IMR-90 (cell line): Measurements from ENCODE around the gene WDR45B. TPM values are rescaled to one million over a fixed set of nuclear protein-coding genes. Genes with fewer than 3 reads are reported as not detected.

Experiments
- ATAC-seq: fragments of 200-7000 bp; cut with Tn5 transposase; 2 replicates; pipeline ENCODE4 v1.9.1; 2020; ENCODE audit warnings: low read depth, mild to moderate bottlenecking, moderate library complexity
- BruUV-seq: library from RNA; stranded (reverse); fragments of 400-500 nt; replicated peaks from 2 replicates; lab custom pipeline; 2021; lab: Mats Ljungman, UMichigan
- CTCF ChIA-PET: fragments of 300-600 bp; formaldehyde crosslinking; extraction: SDS; loops from one replicate; lab custom pipeline; 2021; ENCODE audit warnings: antibody characterized with exemption; lab: Yijun Ruan, JAX
- POLR2A ChIA-PET: fragments of 300-600 bp; sonication (Branson Sonifier 250); formaldehyde crosslinking; loops from one replicate; lab custom pipeline; 2022; ENCODE audit warnings: antibody characterized with exemption; ENCODE audit not compliant: unreplicated experiment; lab: Charles Lee
- DNase-seq: peaks from one replicate; pipeline ENCODE4 v3.0.0; 2013
- H2AFZ ChIP-seq: replicated peaks from 2 replicates; pipeline ENCODE3; 2013; ENCODE audit warnings: low read length, mild to moderate bottlenecking; ENCODE audit not compliant: poor library complexity
- H2AK5ac ChIP-seq: 2 replicates; pipeline ENCODE4 v1.6.1; 2013; ENCODE audit warnings: low read depth, low read length, inconsistent platforms
- H2AK9ac ChIP-seq: replicated peaks from 2 replicates; pipeline ENCODE3; 2013; ENCODE audit warnings: mild to moderate bottlenecking, low read depth, low read length, moderate library complexity; ENCODE audit not compliant: poor library complexity
- H2BK120ac ChIP-seq: 2 replicates; pipeline ENCODE4 v1.6.1; 2013; ENCODE audit warnings: low read depth, low read length, inconsistent platforms
- H2BK15ac ChIP-seq: 3 replicates; pipeline ENCODE4 v1.6.1; 2013; ENCODE audit warnings: low read depth, low read length, inconsistent platforms
- H2BK20ac ChIP-seq: 2 replicates; pipeline ENCODE4 v1.6.1; 2013; ENCODE audit warnings: low read depth, mild to moderate bottlenecking, inconsistent platforms, low read length, moderate library complexity
- H2BK5ac ChIP-seq: 2 replicates; pipeline ENCODE4 v1.6.1; 2013; ENCODE audit warnings: mild to moderate bottlenecking, low read depth, low read length, inconsistent platforms; ENCODE audit not compliant: poor library complexity, severe bottlenecking
- H3K14ac ChIP-seq: replicated peaks from 2 replicates; pipeline ENCODE4 v1.6.1; 2013; ENCODE audit warnings: low read depth, low read length, inconsistent platforms
- H3K18ac ChIP-seq: 2 replicates; pipeline ENCODE4 v1.6.1; 2013; ENCODE audit warnings: low read depth, low read length, control low read depth
- H3K23ac ChIP-seq: 2 replicates; pipeline ENCODE4 v1.6.1; 2013; ENCODE audit warnings: low read depth, low read length, inconsistent platforms
- H3K27ac ChIP-seq: 2 replicates; pipeline ENCODE4 v1.5.1; 2013; ENCODE audit warnings: mild to moderate bottlenecking, control low read depth, low read length; ENCODE audit not compliant: insufficient read depth
- H3K27me3 ChIP-seq: 2 replicates; pipeline ENCODE4 v1.6.1; 2013; ENCODE audit warnings: low read length; ENCODE audit not compliant: control insufficient read depth, insufficient read depth
- H3K36me3 ChIP-seq: 2 replicates; pipeline ENCODE4 v1.6.1; 2013; ENCODE audit warnings: low read length, mixed read lengths; ENCODE audit not compliant: control insufficient read depth, insufficient read depth
- H3K4ac ChIP-seq: 2 replicates; pipeline ENCODE4 v1.6.1; 2013; ENCODE audit warnings: low read depth, low read length, inconsistent platforms
- H3K4me1 ChIP-seq: 2 replicates; pipeline ENCODE4 v1.6.1; 2013; ENCODE audit warnings: low read length, mixed read lengths; ENCODE audit not compliant: control insufficient read depth, insufficient read depth
- H3K4me2 ChIP-seq: 2 replicates; pipeline ENCODE4 v1.6.1; 2013; ENCODE audit warnings: low read depth, mild to moderate bottlenecking, control low read depth, low read length, moderate library complexity
- H3K4me3 ChIP-seq: 2 replicates; pipeline ENCODE4 v1.5.1; 2013; ENCODE audit warnings: low read depth, mild to moderate bottlenecking, control low read depth, low read length, moderate library complexity; ENCODE audit not compliant: insufficient read depth
- H3K56ac ChIP-seq: 2 replicates; pipeline ENCODE4 v1.6.1; 2013; ENCODE audit warnings: low read length, inconsistent platforms; ENCODE audit not compliant: insufficient read depth; ENCODE audit errors: extremely low read depth
- H3K79me1 ChIP-seq, 2 experiments: 2 replicates each; pipeline ENCODE4 v1.6.1; 2013; ENCODE audit warnings: low read length in 2 of 2, inconsistent platforms in 1 of 2, low read depth in 1 of 2
- H3K9ac ChIP-seq: 2 replicates; pipeline ENCODE4 v1.6.1; 2013; ENCODE audit warnings: low read depth, low read length, control low read depth
- H3K9me1 ChIP-seq: 2 replicates; pipeline ENCODE4 v1.6.1; 2013; ENCODE audit warnings: low read length, inconsistent platforms; ENCODE audit not compliant: insufficient read depth
- H3K9me3 ChIP-seq: 2 replicates; pipeline ENCODE4 v1.6.1; 2013; ENCODE audit warnings: low read length; ENCODE audit not compliant: control insufficient read depth, insufficient read depth
- H4K20me1 ChIP-seq: 2 replicates; pipeline ENCODE4 v1.6.1; 2013; ENCODE audit warnings: low read length, inconsistent platforms; ENCODE audit not compliant: insufficient read depth
- H4K5ac ChIP-seq: 2 replicates; pipeline ENCODE4 v1.6.1; 2013; ENCODE audit warnings: mild to moderate bottlenecking, low read depth, low read length, control low read depth
- H4K8ac ChIP-seq, 2 experiments: 2 replicates each; pipeline ENCODE4 v1.6.1; 2013; ENCODE audit warnings: low read depth in 2 of 2, low read length in 2 of 2, control low read depth in 1 of 2, inconsistent platforms in 1 of 2
- H4K91ac ChIP-seq: 2 replicates; pipeline ENCODE4 v1.6.1; 2013; ENCODE audit warnings: low read depth, low read length, inconsistent platforms; ENCODE audit not compliant: insufficient read depth
- BHLHE40 ChIP-seq: fragments of 150-350 bp; IDR thresholded peaks from 2 replicates; pipeline ENCODE4 v1.6.1; 2016; ENCODE audit warnings: mild to moderate bottlenecking, low read depth, low read length
- CEBPB ChIP-seq: IDR thresholded peaks from 2 replicates; pipeline ENCODE4 v1.6.1; 2012; ENCODE audit warnings: low read depth, low read length, improper control_type of control experiment
- CHD1 ChIP-seq: IDR thresholded peaks from 2 replicates; pipeline ENCODE4 v1.6.1; 2012; ENCODE audit warnings: low read depth, low read length, improper control_type of control experiment
- CTCF ChIP-seq: conservative IDR thresholded peaks from 2 replicates; pipeline ENCODE4 v1.5.1; 2012; ENCODE audit warnings: mild to moderate bottlenecking, low read depth, low read length, improper control_type of control experiment
- ELK1 ChIP-seq: fragments of 150-350 bp; IDR thresholded peaks from 2 replicates; pipeline ENCODE4 v1.6.1; 2016; ENCODE audit warnings: low read depth, mild to moderate bottlenecking, low read length, moderate library complexity, borderline replicate concordance
- FOS ChIP-seq: fragments of 150-350 bp; IDR thresholded peaks from 2 replicates; pipeline ENCODE4 v1.6.1; 2016; ENCODE audit warnings: low read depth, low read length
- MAFK ChIP-seq: IDR thresholded peaks from 2 replicates; pipeline ENCODE4 v1.6.1; 2012; ENCODE audit warnings: low read depth, low read length, improper control_type of control experiment
- MAZ ChIP-seq: IDR thresholded peaks from 2 replicates; pipeline ENCODE4 v1.6.1; 2012; ENCODE audit warnings: low read depth, mild to moderate bottlenecking, low read length, improper control_type of control experiment, moderate library complexity, borderline replicate concordance
- MXI1 ChIP-seq: IDR thresholded peaks from 2 replicates; pipeline ENCODE4 v1.6.1; 2012; ENCODE audit warnings: low read depth, mild to moderate bottlenecking, low read length, moderate library complexity, borderline replicate concordance
- NFE2L2 ChIP-seq: fragments of 150-350 bp; IDR thresholded peaks from 2 replicates; pipeline ENCODE4 v1.6.1; 2016; ENCODE audit warnings: low read depth, mild to moderate bottlenecking, low read length
- POLR2A ChIP-seq: IDR thresholded peaks from 2 replicates; pipeline ENCODE4 v1.6.1; 2012; ENCODE audit warnings: mild to moderate bottlenecking, low read depth, low read length
- RAD21 ChIP-seq: IDR thresholded peaks from 2 replicates; pipeline ENCODE4 v1.6.1; 2012; ENCODE audit warnings: low read length, improper control_type of control experiment
- RCOR1 ChIP-seq: IDR thresholded peaks from 2 replicates; pipeline ENCODE4 v1.6.1; 2012; ENCODE audit warnings: mild to moderate bottlenecking, low read length, improper control_type of control experiment; ENCODE audit not compliant: insufficient replicate concordance
- RFX5 ChIP-seq: IDR thresholded peaks from 2 replicates; pipeline ENCODE4 v1.8.0; 2012; ENCODE audit warnings: low read depth, mild to moderate bottlenecking, low read length, moderate library complexity
- SMC3 ChIP-seq: fragments of 150-350 bp; IDR thresholded peaks from 2 replicates; pipeline ENCODE4 v1.6.1; 2016; ENCODE audit warnings: low read depth, mild to moderate bottlenecking, antibody characterized with exemption, low read length, moderate library complexity
- USF2 ChIP-seq: fragments of 150-350 bp; IDR thresholded peaks from 2 replicates; pipeline ENCODE4 v1.6.1; 2017; ENCODE audit warnings: mild to moderate bottlenecking, antibody characterized with exemption, low read length, low read depth
- WGBS, 2 experiments: methylation state at CpG; one replicate each; pipeline versions ENCODE4 v1.1.5 to v1.1.7; 2013; ENCODE audit warnings: missing lambda C conversion rate in 2 of 2; ENCODE audit not compliant: insufficient read length in 1 of 2; ENCODE audit errors: extremely low coverage in 2 of 2; 5-methylcytosine and 5-hydroxymethylcytosine counted together
- dilution Hi-C: fragments of 300-500 bp; cut with HindIII; formaldehyde crosslinking; loops from one replicate; pipeline ENCODE4 v1.14.3; 2018; ENCODE audit warnings: low sequenced_read_pairs; ENCODE audit not compliant: unreplicated experiment
- in situ Hi-C: fragments of 300-500 bp; cut with MboI; formaldehyde crosslinking; loops from 3 replicates; pipeline ENCODE4 v1.14.3; 2019; ENCODE audit warnings: low sequenced_read_pairs, inconsistent platforms, mixed read lengths
- intact Hi-C: fragments of 100-400 bp; cut with micrococcal nuclease; formaldehyde crosslinking; loops from 2 replicates; pipeline ENCODE4 v1.10.0; 2022
- polyA plus RNA-seq, 3 experiments: library from polyadenylated mRNA; depleted of rRNA; stranded (reverse); fragments of >200 nt; gene quantifications; 2 replicates each; pipeline ENCODE4 v1.2.3, GENCODE V29; 2012; ENCODE audit warnings: low replicate concordance in 1 of 3
- total RNA-seq: library from RNA; depleted of rRNA; stranded (reverse); fragments of >200 nt; gene quantifications from 2 replicates; pipeline ENCODE4 v1.2.3, GENCODE V29; 2012

Gene WDR45B
- total and polyA plus RNA-seq, 2 of the 4 experiments (the other 2 are of a cell fraction), result 98.2 to 110 TPM

GRCh38 chr17:82648742-82649331 is 593 bp upstream of the WDR45B start:
- DNase-seq, result no peak
- H3K18ac ChIP-seq, result peak overlapping the region; percentile 85
- H3K4me3 ChIP-seq, result peak overlapping the region; percentile 92
- H3K36me3 ChIP-seq, result peaks cover 6% of the 10 kb centered on the region
- peak overlapping the region; percentile 94 for H3K4ac ChIP-seq
- peak overlapping the region; percentile 93 to 100 for H4K8ac ChIP-seq
- peak overlapping the region; percentile 75 for H2BK120ac ChIP-seq
- H2AFZ ChIP-seq, result peak overlapping the region; percentile 97
- peak overlapping the region; percentile 84 for H2AK5ac ChIP-seq
- 0% methylated on average over 7 of the region's 37 CpGs; no CpG with 5 or more reads in 1 of the 2 experiments for WGBS, 2 experiments
- peak; percentile 32 for ATAC-seq
- H4K20me1 ChIP-seq, result peaks cover 40% of the 10 kb centered on the region
- ChIA-PET CTCF (no interaction called here), POLR2A (no interaction called here)
- peak overlapping the region; percentile 98 for H4K5ac ChIP-seq
- TF ChIP-seq NFE2L2 (no peak), CTCF (no peak), CEBPB (no peak), MAZ (no peak), RFX5 (no peak), MAFK (no peak), BHLHE40 (no peak), RCOR1 (no peak), RAD21 (no peak), USF2 (no peak), POLR2A (no peak), ELK1 (no peak), FOS (no peak), MXI1 (no peak), SMC3 (no peak), CHD1 (no peak)
- peak overlapping the region; percentile 97 for H2AK9ac ChIP-seq
- H3K27ac ChIP-seq, result peak overlapping the region; percentile 75
- H3K23ac ChIP-seq, result peak overlapping the region; percentile 98; the same call in 1 of the 2 replicates
- H3K14ac ChIP-seq, result peak overlapping the region; percentile 99
- H2BK20ac ChIP-seq, result no peak overlapping the region
- H2BK5ac ChIP-seq, result peak overlapping the region; percentile 83
- peak overlapping the region; percentile 91; the same call in 1 of the 2 replicates for H4K91ac ChIP-seq
- no peaks in the 10 kb centered on the region for H3K9me3 ChIP-seq
- peak overlapping the region; percentile 99 for H3K4me2 ChIP-seq
- no peaks in the 10 kb centered on the region for H3K27me3 ChIP-seq
- H3K9ac ChIP-seq, result peak overlapping the region; percentile 83
- intact Hi-C loops (no loop called here), in situ Hi-C loops (no loop called here), dilution Hi-C loops (no loop called here)
- H3K79me1 ChIP-seq, result peaks cover 9 to 22% of the 10 kb centered on the region in 2 experiments
- H3K56ac ChIP-seq, result peak overlapping the region; percentile 43
- no TSS peak for BruUV-seq
- peaks cover 5% of the 10 kb centered on the region; the same call in 1 of the 2 replicates for H3K4me1 ChIP-seq
- H2BK15ac ChIP-seq, result no peak overlapping the region
- H3K9me1 ChIP-seq, result peaks cover 4% of the 10 kb centered on the region
